GM21619 (cell line): ENCODE measurements around the gene PAPPA.

Experiments
- ATAC-seq: cut with Tn5 transposase; IDR thresholded peaks from one replicate; pipeline ENCODE4 v1.9.1; 2021; ENCODE audit not compliant: unreplicated experiment

The PAPPA gene

GRCh38 chr9:116337015-116337414 is 183.4 kb downstream of the PAPPA start:
- no peak for ATAC-seq

- no peak for ATAC-seq
Measured at GRCh38 chr9:116340270-116340669, 186.7 kb downstream of the PAPPA start.

GRCh38 chr9:116342061-116342460 is 188.5 kb downstream of the PAPPA start:
- ATAC-seq = no peak

- no peak for ATAC-seq
Measured at GRCh38 chr9:116342941-116343340, 189.3 kb downstream of the PAPPA start.

- ATAC-seq = no peak
Measured at GRCh38 chr9:116344416-116344815, 190.8 kb downstream of the PAPPA start.

- ATAC-seq = no peak
Measured at GRCh38 chr9:116345393-116345792, 191.8 kb downstream of the PAPPA start.

- no peak for ATAC-seq
Measured at GRCh38 chr9:116345817-116346216, 192.2 kb downstream of the PAPPA start.

- no peak for ATAC-seq
Measured at GRCh38 chr9:116349684-116350083, 196.1 kb downstream of the PAPPA start.

- no peak for ATAC-seq
Measured at GRCh38 chr9:116350213-116350612, 196.6 kb downstream of the PAPPA start.

- no peak for ATAC-seq
Measured at GRCh38 chr9:116352958-116353357, 199.4 kb downstream of the PAPPA start.

GRCh38 chr9:116355153-116355921 is 201.7 kb downstream of the PAPPA start:
- no peak for ATAC-seq

GRCh38 chr9:116358251-116358650 is 204.7 kb downstream of the PAPPA start:
- no peak for ATAC-seq

GRCh38 chr9:116360016-116360415 is 206.4 kb downstream of the PAPPA start:
- no peak for ATAC-seq

- ATAC-seq = no peak
Measured at GRCh38 chr9:116360989-116361388, 207.4 kb downstream of the PAPPA start.

- no peak for ATAC-seq
Measured at GRCh38 chr9:116361547-116361946, 208.0 kb downstream of the PAPPA start.

GRCh38 chr9:116362493-116362892 is 208.9 kb downstream of the PAPPA start:
- no peak for ATAC-seq

- ATAC-seq = no peak
Measured at GRCh38 chr9:116365056-116365471, 211.5 kb downstream of the PAPPA start.

GRCh38 chr9:116366241-116366640 is 212.7 kb downstream of the PAPPA start:
- no peak for ATAC-seq

- ATAC-seq = no peak
Measured at GRCh38 chr9:116368680-116369079, 215.1 kb downstream of the PAPPA start.

GRCh38 chr9:116369706-116370105 is 216.1 kb downstream of the PAPPA start:
- ATAC-seq = no peak

GRCh38 chr9:116370556-116370955 is 217.0 kb downstream of the PAPPA start:
- ATAC-seq = no peak

- no peak for ATAC-seq
Measured at GRCh38 chr9:116372081-116372673, 218.6 kb downstream of the PAPPA start.

- no peak for ATAC-seq
Measured at GRCh38 chr9:116372786-116373185, 219.2 kb downstream of the PAPPA start.
